HepG2 (cell line): ENCODE data around the gene LHFPL6.

Experiments used
- CEBPG ChIP-seq: IDR thresholded peaks from 2 replicates; pipeline ENCODE4 v1.6.1; 2016
- CTCF ChIP-seq: sonication (generic); formaldehyde crosslinking; IDR thresholded peaks from 2 replicates; pipeline ENCODE4 v1.5.0; 2020; ENCODE audit warnings: mild to moderate bottlenecking, missing genetic modification reagents, moderate library complexity
- EP300 ChIP-seq, 3 experiments: sonication (generic) in 1 of 3; formaldehyde crosslinking in 1 of 3; IDR thresholded peaks; 2 replicates each; pipeline versions ENCODE4 v1.5.1 to v1.6.1; 2011 to 2020; ENCODE audit warnings: low read depth in 2 of 3, low read length in 2 of 3, borderline replicate concordance in 1 of 3, improper control_type of control experiment in 1 of 3, mild to moderate bottlenecking in 1 of 3, missing genetic modification reagents in 1 of 3, moderate library complexity in 1 of 3
- HOXA7 ChIP-seq: sonication (generic); formaldehyde crosslinking; IDR thresholded peaks from 2 replicates; pipeline ENCODE4 v1.8.1; 2022; ENCODE audit warnings: mild to moderate bottlenecking, missing genetic modification reagents, moderate library complexity
- MTA1 ChIP-seq: sonication (generic); formaldehyde crosslinking; IDR thresholded peaks from 2 replicates; pipeline ENCODE4 v1.4.0; 2020; ENCODE audit warnings: missing genetic modification reagents, mild to moderate bottlenecking, borderline replicate concordance
- POLR2AphosphoS5 ChIP-seq: IDR thresholded peaks from 2 replicates; pipeline ENCODE4 v1.6.1; 2012; ENCODE audit warnings: low read depth, low read length
- SNAPC2 ChIP-seq: sonication (generic); formaldehyde crosslinking; IDR thresholded peaks from 2 replicates; pipeline ENCODE4 v1.8.1; 2022; ENCODE audit warnings: mild to moderate bottlenecking, missing genetic modification reagents
- SP1 ChIP-seq, 2 experiments: fragments of 450-650 bp in 1 of 2; sonication (generic) in 1 of 2; formaldehyde crosslinking in 1 of 2; IDR thresholded peaks; 2 replicates each; pipeline versions ENCODE4 v1.4.0 to v1.6.1; 2016 to 2020; ENCODE audit warnings: missing genetic modification reagents in 1 of 2
- TAF1 ChIP-seq: sonication (generic); formaldehyde crosslinking; IDR thresholded peaks from 2 replicates; pipeline ENCODE4 v1.4.0; 2020; ENCODE audit warnings: missing genetic modification reagents

- TF ChIP-seq CTCF (CRISPR knock-in tag), result no peak
- no peak for TF ChIP-seq MTA1 (CRISPR knock-in tag)
- TF ChIP-seq POLR2AphosphoS5, result no peak
- no peak for TF ChIP-seq EP300 (IDR thresholded peaks at IDR 0.05; ENCODE audit: low read depth in 2 of 2, low read length in 2 of 2)
- no peak for TF ChIP-seq EP300 (CRISPR knock-in tag; IDR thresholded peaks at IDR 0.05; ENCODE audit: borderline replicate concordance)
- no peak for TF ChIP-seq SNAPC2 (CRISPR knock-in tag)
- no peak for TF ChIP-seq CEBPG (CRISPR knock-in tag)
- no peak for TF ChIP-seq TAF1 (CRISPR knock-in tag)
- TF ChIP-seq SP1 (IDR thresholded peaks at IDR 0.05), result no peak
- no peak for TF ChIP-seq SP1 (CRISPR knock-in tag; IDR thresholded peaks at IDR 0.05)
- TF ChIP-seq HOXA7 (CRISPR knock-in tag), result no peak
These were observed 46.1 kb downstream of the LHFPL6 start for GRCh38 chr13:39556866-39557265.
